K562 (cell line): ENCODE results near the gene UBASH3B. TPM values are rescaled to one million over a fixed set of nuclear protein-coding genes. Genes with fewer than 3 reads are reported as not detected.

ENCODE experiments used
- ATAC-seq: fragments of 200-7000 bp; cut with Tn5 transposase; 3 replicates; pipeline ENCODE4 v1.9.1; 2020; ENCODE audit warnings: moderate library complexity
- BruUV-seq: library from RNA; stranded (reverse); fragments of 400-500 nt; replicated peaks from 2 replicates; lab custom pipeline; 2021; lab: Mats Ljungman, UMichigan
- CTCF ChIA-PET: fragments of 300-600 bp; formaldehyde crosslinking; extraction: SDS; loops from one replicate; lab custom pipeline; 2021; ENCODE audit warnings: low intra/inter-chr PET ratio; lab: Yijun Ruan, JAX
- POLR2A ChIA-PET: fragments of 300-600, 350-650 bp; sonication (Branson Sonifier 250); formaldehyde crosslinking; extraction: SDS; loops from one replicate; lab custom pipeline; 2021; ENCODE audit warnings: antibody characterized with exemption, inconsistent platforms; lab: Yijun Ruan, JAX
- DNase-seq, 4 experiments: peaks; one replicate each; pipeline versions ENCODE4 v3.0.0 to v3.0.0-alpha.2; 2011 to 2018; ENCODE audit warnings: low spot score in 3 of 4, mixed read lengths in 3 of 4; ENCODE audit errors: extremely low read depth in 1 of 4
- FAIRE-seq: peaks from 2 replicates; lab custom pipeline; 2011; peaks lifted over from hg19 to GRCh38; lab: Jason Lieb, UNC
- H2AFZ ChIP-seq: 2 replicates; pipeline ENCODE4 v1.6.0; 2011; ENCODE audit warnings: low read depth, low read length, control low read depth, inconsistent platforms
- H3K27ac ChIP-seq: fragments of 200-600 bp; 3 replicates; pipeline ENCODE4 v1.8.0; 2011; ENCODE audit warnings: low read depth, mild to moderate bottlenecking, control low read depth, inconsistent platforms, low read length, moderate library complexity, mixed read lengths; ENCODE audit errors: extremely low read depth
- H3K27me3 ChIP-seq, 2 experiments: fragments of 300-600 bp in 1 of 2; 2 replicates in 1 of 2; 3 replicates in 1 of 2; pipeline versions ENCODE4 v1.6.0 to v1.8.0; 2011; ENCODE audit warnings: inconsistent platforms in 2 of 2, low read length in 2 of 2, mild to moderate bottlenecking in 1 of 2, mixed read lengths in 1 of 2, moderate library complexity in 1 of 2; ENCODE audit not compliant: control insufficient read depth in 2 of 2, insufficient read depth in 2 of 2
- H3K36me3 ChIP-seq: fragments of 300-600 bp; 3 replicates; pipeline ENCODE4 v1.8.0; 2011; ENCODE audit warnings: mild to moderate bottlenecking, low read length, inconsistent platforms; ENCODE audit not compliant: control insufficient read depth, insufficient read depth
- H3K4me1 ChIP-seq, 2 experiments: fragments of 200-600 bp in 1 of 2; replicated peaks in 1 of 2; 2 replicates in 1 of 2; 3 replicates in 1 of 2; pipeline versions ENCODE4 v1.5.1 to v1.8.0; 2011; ENCODE audit warnings: inconsistent platforms in 2 of 2, low read length in 2 of 2, mild to moderate bottlenecking in 1 of 2, mixed read lengths in 1 of 2, moderate library complexity in 1 of 2; ENCODE audit not compliant: control insufficient read depth in 2 of 2, insufficient read depth in 2 of 2
- H3K4me2 ChIP-seq: 2 replicates; pipeline ENCODE4 v1.6.1; 2011; ENCODE audit warnings: low read length, control low read depth, inconsistent platforms, mixed read lengths; ENCODE audit not compliant: insufficient read depth
- H3K4me3 ChIP-seq: fragments of 200-600 bp; sonication (generic), shearing (Covaris generic); 2 replicates; pipeline ENCODE4 v1.5.1; 2016; ENCODE audit warnings: control low read depth, inconsistent platforms
- H3K79me2 ChIP-seq: fragments of 200-600 bp; 3 replicates; pipeline ENCODE4 v1.8.0; 2011; ENCODE audit warnings: low read length, inconsistent platforms; ENCODE audit not compliant: control insufficient read depth, insufficient read depth
- H3K9ac ChIP-seq, 2 experiments: 2 replicates each; pipeline versions ENCODE4 v1.6.0 to v1.6.1; 2011; ENCODE audit warnings: low read depth in 2 of 2, low read length in 2 of 2, control low read depth in 1 of 2, inconsistent platforms in 1 of 2, mild to moderate bottlenecking in 1 of 2, mixed read lengths in 1 of 2; ENCODE audit not compliant: insufficient read depth in 1 of 2
- H3K9me1 ChIP-seq: one replicate; pipeline ENCODE4 v1.6.0; 2011; ENCODE audit warnings: inconsistent platforms, mild to moderate bottlenecking, low read length, moderate library complexity; ENCODE audit not compliant: control insufficient read depth, insufficient read depth
- H3K9me3 ChIP-seq: replicated peaks from 2 replicates; pipeline ENCODE4 v1.5.1; 2011; ENCODE audit warnings: low read depth, low read length, inconsistent platforms; ENCODE audit not compliant: control insufficient read depth, insufficient read depth
- H4K20me1 ChIP-seq: replicated peaks from 2 replicates; pipeline ENCODE4 v1.6.1; 2011; ENCODE audit warnings: low read length, inconsistent platforms, mixed read lengths; ENCODE audit not compliant: control insufficient read depth, insufficient read depth
- ESRRB ChIP-seq: fragments of 250-450 bp; sonication (Bioruptor Pico); IDR thresholded peaks from 2 replicates; pipeline ENCODE4 v1.5.0; 2020; ENCODE audit warnings: mild to moderate bottlenecking, moderate library complexity, borderline replicate concordance
- GTF2A2 ChIP-seq: IDR thresholded peaks from 2 replicates; pipeline ENCODE4 v1.6.1; 2016; ENCODE audit warnings: mild to moderate bottlenecking, missing genetic modification characterization, missing compliant biosample characterization
- HMG20B ChIP-seq: fragments of 250-450 bp; sonication (Bioruptor Pico); IDR thresholded peaks from 2 replicates; pipeline ENCODE4 v1.5.0; 2021; ENCODE audit warnings: mild to moderate bottlenecking
- MTA3 ChIP-seq: fragments of 450-650 bp; formaldehyde crosslinking; IDR thresholded peaks from 2 replicates; pipeline ENCODE4 v1.6.1; 2017; ENCODE audit warnings: mild to moderate bottlenecking, borderline replicate concordance
- NFE2 ChIP-seq: IDR thresholded peaks from 2 replicates; pipeline ENCODE4 v1.6.1; 2014; ENCODE audit warnings: antibody characterized with exemption, low read depth
- ZBTB11 ChIP-seq, 3 experiments: fragments of 200-800 bp in 1 of 3; fragments of 250-450 bp in 1 of 3; fragments of 450-650 bp in 1 of 3; sonication (Bioruptor Pico) in 1 of 3; sonication (Bioruptor generic) in 1 of 3; formaldehyde crosslinking in 1 of 3; IDR thresholded peaks; 2 replicates each; pipeline versions ENCODE4 v1.6.1 to v1.8.0; 2016 to 2022; ENCODE audit warnings: mild to moderate bottlenecking in 2 of 3, missing genetic modification characterization in 2 of 3, missing compliant biosample characterization in 1 of 3, moderate library complexity in 1 of 3
- ZNF124 ChIP-seq: sonication (generic); formaldehyde crosslinking; IDR thresholded peaks from 2 replicates; pipeline ENCODE4 v1.8.1; 2022; ENCODE audit warnings: missing genetic modification reagents
- ZNF512 ChIP-seq: IDR thresholded peaks from 2 replicates; pipeline ENCODE4 v1.6.1; 2016; ENCODE audit warnings: missing genetic modification characterization, missing compliant biosample characterization
- ZNF586 ChIP-seq: fragments of 450-650 bp; formaldehyde crosslinking; conservative IDR thresholded peaks from 2 replicates; pipeline ENCODE4 v1.4.0; 2020; ENCODE audit warnings: mild to moderate bottlenecking, moderate library complexity
- WGBS: fragments of 100-300 bp; shearing (Covaris generic); methylation state at CpG from one replicate; pipeline ENCODE4 v1.1.6; 2016; ENCODE audit warnings: low coverage, mixed read lengths; ENCODE audit not compliant: insufficient coverage; ENCODE audit errors: missing lambda C conversion rate; 5-methylcytosine and 5-hydroxymethylcytosine counted together
- in situ Hi-C: fragments of 300-500 bp; cut with MboI; formaldehyde crosslinking; loops from 4 replicates; pipeline ENCODE4 v1.15.0; 2018; ENCODE audit warnings: inconsistent platforms, mixed read lengths
- intact Hi-C: fragments of 100-400 bp; cut with micrococcal nuclease; formaldehyde crosslinking; loops from 2 replicates; pipeline ENCODE4 v1.14.2; 2022
- polyA plus RNA-seq, 8 experiments: library from polyadenylated mRNA; depleted of rRNA in 4 of 8; stranded (reverse) in 5 of 8; unstranded in 3 of 8; fragments of >200 nt; fragmentation: Nextera tagmentation in 2 of 8; fragmentation: Illumina TruSeq in 1 of 8; extraction: Ambion mirVana in 2 of 8; extraction: Trizol in 1 of 8; gene quantifications; 2 replicates each; pipeline versions ENCODE4 v1.2.1 to v1.2.3, GENCODE V29; 2011 to 2014; ENCODE audit warnings: inconsistent platforms in 1 of 8, missing spikeins in 1 of 8
- total RNA-seq, 7 experiments: library from RNA; depleted of rRNA in 6 of 7; stranded (reverse); fragments of >200 nt in 6 of 7; fragmentation: Illumina TruSeq in 2 of 7; extraction: Trizol in 2 of 7; gene quantifications; 2 replicates each; pipeline versions ENCODE4 v1.2.1 to v1.2.3, GENCODE V29; 2011 to 2021; ENCODE audit warnings: low replicate concordance in 1 of 7
- TF ChIP-seq, protein P1 (sequence below): sonication (generic); formaldehyde crosslinking; IDR thresholded peaks from 2 replicates; pipeline ENCODE4 v1.8.0; 2023; ENCODE audit warnings: missing genetic modification reagents, mild to moderate bottlenecking, borderline replicate concordance
- TF ChIP-seq, protein P2 (sequence below): fragments of 450-650 bp; formaldehyde crosslinking; IDR thresholded peaks from 2 replicates; pipeline ENCODE4 v1.4.0; 2022; ENCODE audit warnings: mild to moderate bottlenecking, moderate library complexity

UBASH3B gene
- total and polyA plus RNA-seq, 9 of the 15 experiments (the other 6 are each of a cell fraction or from before 2014, with no cell fraction given): 0.01 to 0.31 (median 0.08) TPM; not detected in 2

- Histone ChIP-seq H3K27me3 (peaks cover 0 to 3% of the 10 kb centered on the region in 2 experiments; a peak in 2 of 5 replicates), H3K9me1 (no peaks in the 10 kb centered on the region), H2AFZ (no peak overlapping the region), H3K4me1 (no peaks in the 10 kb centered on the region), H3K9ac (no peak overlapping the region), H3K4me2 (no peak overlapping the region), H3K79me2 (no peaks in the 10 kb centered on the region), H3K4me3 (no peak overlapping the region), H3K36me3 (no peaks in the 10 kb centered on the region), H3K9me3 (no peaks in the 10 kb centered on the region), H4K20me1 (no peaks in the 10 kb centered on the region), H3K27ac (no peak overlapping the region)
- in situ Hi-C loops: no loop called here
- 8% methylated on average over 1 of the region's 1 CpG for WGBS
- intact Hi-C loops: loop anchor here (5.0 kb wide), 2 partner anchors 55 to 225 kb away; no protein-coding TSS in a partner anchor
- ATAC-seq (no peak), FAIRE-seq (no peak), DNase-seq (no peak)
- ChIA-PET CTCF (no interaction called here), POLR2A (no interaction called here)
- BruUV-seq: no TSS peak
- TF ChIP-seq, protein P1, sequence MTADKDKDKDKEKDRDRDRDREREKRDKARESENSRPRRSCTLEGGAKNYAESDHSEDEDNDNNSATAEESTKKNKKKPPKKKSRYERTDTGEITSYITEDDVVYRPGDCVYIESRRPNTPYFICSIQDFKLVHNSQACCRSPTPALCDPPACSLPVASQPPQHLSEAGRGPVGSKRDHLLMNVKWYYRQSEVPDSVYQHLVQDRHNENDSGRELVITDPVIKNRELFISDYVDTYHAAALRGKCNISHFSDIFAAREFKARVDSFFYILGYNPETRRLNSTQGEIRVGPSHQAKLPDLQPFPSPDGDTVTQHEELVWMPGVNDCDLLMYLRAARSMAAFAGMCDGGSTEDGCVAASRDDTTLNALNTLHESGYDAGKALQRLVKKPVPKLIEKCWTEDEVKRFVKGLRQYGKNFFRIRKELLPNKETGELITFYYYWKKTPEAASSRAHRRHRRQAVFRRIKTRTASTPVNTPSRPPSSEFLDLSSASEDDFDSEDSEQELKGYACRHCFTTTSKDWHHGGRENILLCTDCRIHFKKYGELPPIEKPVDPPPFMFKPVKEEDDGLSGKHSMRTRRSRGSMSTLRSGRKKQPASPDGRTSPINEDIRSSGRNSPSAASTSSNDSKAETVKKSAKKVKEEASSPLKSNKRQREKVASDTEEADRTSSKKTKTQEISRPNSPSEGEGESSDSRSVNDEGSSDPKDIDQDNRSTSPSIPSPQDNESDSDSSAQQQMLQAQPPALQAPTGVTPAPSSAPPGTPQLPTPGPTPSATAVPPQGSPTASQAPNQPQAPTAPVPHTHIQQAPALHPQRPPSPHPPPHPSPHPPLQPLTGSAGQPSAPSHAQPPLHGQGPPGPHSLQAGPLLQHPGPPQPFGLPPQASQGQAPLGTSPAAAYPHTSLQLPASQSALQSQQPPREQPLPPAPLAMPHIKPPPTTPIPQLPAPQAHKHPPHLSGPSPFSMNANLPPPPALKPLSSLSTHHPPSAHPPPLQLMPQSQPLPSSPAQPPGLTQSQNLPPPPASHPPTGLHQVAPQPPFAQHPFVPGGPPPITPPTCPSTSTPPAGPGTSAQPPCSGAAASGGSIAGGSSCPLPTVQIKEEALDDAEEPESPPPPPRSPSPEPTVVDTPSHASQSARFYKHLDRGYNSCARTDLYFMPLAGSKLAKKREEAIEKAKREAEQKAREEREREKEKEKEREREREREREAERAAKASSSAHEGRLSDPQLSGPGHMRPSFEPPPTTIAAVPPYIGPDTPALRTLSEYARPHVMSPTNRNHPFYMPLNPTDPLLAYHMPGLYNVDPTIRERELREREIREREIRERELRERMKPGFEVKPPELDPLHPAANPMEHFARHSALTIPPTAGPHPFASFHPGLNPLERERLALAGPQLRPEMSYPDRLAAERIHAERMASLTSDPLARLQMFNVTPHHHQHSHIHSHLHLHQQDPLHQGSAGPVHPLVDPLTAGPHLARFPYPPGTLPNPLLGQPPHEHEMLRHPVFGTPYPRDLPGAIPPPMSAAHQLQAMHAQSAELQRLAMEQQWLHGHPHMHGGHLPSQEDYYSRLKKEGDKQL (CRISPR knock-in tag): no peak
- TF ChIP-seq HMG20B (no peak), ZNF512 (no peak), MTA3 (no peak), ESRRB (CRISPR knock-in tag) (no peak), ZNF586 (CRISPR knock-in tag) (no peak), GTF2A2 (tag) (no peak), ZNF124 (CRISPR knock-in tag) (no peak), ZBTB11 (CRISPR knock-in tag; IDR thresholded peaks at IDR 0.05) (no peak), NFE2 (no peak)
- TF ChIP-seq, protein P2, sequence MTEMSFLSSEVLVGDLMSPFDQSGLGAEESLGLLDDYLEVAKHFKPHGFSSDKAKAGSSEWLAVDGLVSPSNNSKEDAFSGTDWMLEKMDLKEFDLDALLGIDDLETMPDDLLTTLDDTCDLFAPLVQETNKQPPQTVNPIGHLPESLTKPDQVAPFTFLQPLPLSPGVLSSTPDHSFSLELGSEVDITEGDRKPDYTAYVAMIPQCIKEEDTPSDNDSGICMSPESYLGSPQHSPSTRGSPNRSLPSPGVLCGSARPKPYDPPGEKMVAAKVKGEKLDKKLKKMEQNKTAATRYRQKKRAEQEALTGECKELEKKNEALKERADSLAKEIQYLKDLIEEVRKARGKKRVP (CRISPR knock-in tag): no peak
Observed at GRCh38 chr11:122797651-122798050, 142.1 kb downstream of the UBASH3B start.
